DND-41 (cell line): ENCODE results near the gene MLYCD.

Source experiments
- ATAC-seq: fragments of 200-7000 bp; cut with Tn5 transposase; 3 replicates; pipeline ENCODE4 v1.9.1; 2021; ENCODE audit warnings: low read depth; ENCODE audit not compliant: insufficient read depth
- DNase-seq: peaks from one replicate; pipeline ENCODE4 v3.0.0-alpha.2; 2020
- H2AFZ ChIP-seq: 2 replicates; pipeline ENCODE4 v1.6.0; 2012; ENCODE audit warnings: low read depth, low read length
- H3K27ac ChIP-seq: 2 replicates; pipeline ENCODE4 v1.5.1; 2012; ENCODE audit warnings: low read length, inconsistent platforms
- H3K27me3 ChIP-seq: fragments of 200-600 bp; sonication (generic); 2 replicates; pipeline ENCODE4 v1.6.0; 2012; ENCODE audit warnings: low read length, mild to moderate bottlenecking, inconsistent platforms; ENCODE audit not compliant: insufficient read depth, poor library complexity
- H3K36me3 ChIP-seq: 2 replicates; pipeline ENCODE4 v1.5.1; 2012; ENCODE audit warnings: low read length, inconsistent platforms; ENCODE audit not compliant: insufficient read depth
- H3K4me1 ChIP-seq: 2 replicates; pipeline ENCODE4 v1.5.1; 2012; ENCODE audit warnings: mild to moderate bottlenecking, low read length; ENCODE audit not compliant: insufficient read depth
- H3K4me2 ChIP-seq: 2 replicates; pipeline ENCODE4 v1.6.0; 2012; ENCODE audit warnings: mild to moderate bottlenecking, moderate library complexity, low read length, inconsistent platforms; ENCODE audit not compliant: insufficient read depth
- H3K4me3 ChIP-seq, 2 experiments: fragments of 200-600 bp in 1 of 2; shearing (Covaris generic) in 1 of 2; 2 replicates each; pipeline ENCODE4 v1.5.1; 2012 to 2016; ENCODE audit warnings: inconsistent platforms in 2 of 2, low read length in 2 of 2, mild to moderate bottlenecking in 2 of 2, low read depth in 1 of 2, moderate library complexity in 1 of 2
- H3K79me2 ChIP-seq: 2 replicates; pipeline ENCODE4 v1.6.0; 2012; ENCODE audit warnings: low read length, inconsistent platforms; ENCODE audit not compliant: insufficient read depth
- H3K9ac ChIP-seq: 2 replicates; pipeline ENCODE4 v1.6.0; 2012; ENCODE audit warnings: low read depth, mild to moderate bottlenecking, inconsistent platforms, low read length, moderate library complexity
- H3K9me3 ChIP-seq: 2 replicates; pipeline ENCODE4 v1.5.1; 2012; ENCODE audit warnings: low read length, moderate library complexity, mild to moderate bottlenecking, inconsistent platforms; ENCODE audit not compliant: insufficient read depth, severe bottlenecking
- H4K20me1 ChIP-seq: 2 replicates; pipeline ENCODE4 v1.6.0; 2012; ENCODE audit warnings: low read length; ENCODE audit not compliant: insufficient read depth
- EZH2 ChIP-seq: IDR thresholded peaks from 3 replicates; pipeline ENCODE4 v1.6.1; 2012; ENCODE audit warnings: borderline replicate concordance, low read depth, mild to moderate bottlenecking, moderate library complexity, low read length, inconsistent platforms; ENCODE audit not compliant: severe bottlenecking
- TF ChIP-seq, protein P1 (sequence below): IDR thresholded peaks from 2 replicates; pipeline ENCODE4 v1.5.1; 2012; ENCODE audit warnings: borderline replicate concordance, low read length, moderate library complexity, mild to moderate bottlenecking; ENCODE audit not compliant: poor library complexity, severe bottlenecking; ENCODE audit errors: extremely low read depth

MLYCD gene

DNA sequence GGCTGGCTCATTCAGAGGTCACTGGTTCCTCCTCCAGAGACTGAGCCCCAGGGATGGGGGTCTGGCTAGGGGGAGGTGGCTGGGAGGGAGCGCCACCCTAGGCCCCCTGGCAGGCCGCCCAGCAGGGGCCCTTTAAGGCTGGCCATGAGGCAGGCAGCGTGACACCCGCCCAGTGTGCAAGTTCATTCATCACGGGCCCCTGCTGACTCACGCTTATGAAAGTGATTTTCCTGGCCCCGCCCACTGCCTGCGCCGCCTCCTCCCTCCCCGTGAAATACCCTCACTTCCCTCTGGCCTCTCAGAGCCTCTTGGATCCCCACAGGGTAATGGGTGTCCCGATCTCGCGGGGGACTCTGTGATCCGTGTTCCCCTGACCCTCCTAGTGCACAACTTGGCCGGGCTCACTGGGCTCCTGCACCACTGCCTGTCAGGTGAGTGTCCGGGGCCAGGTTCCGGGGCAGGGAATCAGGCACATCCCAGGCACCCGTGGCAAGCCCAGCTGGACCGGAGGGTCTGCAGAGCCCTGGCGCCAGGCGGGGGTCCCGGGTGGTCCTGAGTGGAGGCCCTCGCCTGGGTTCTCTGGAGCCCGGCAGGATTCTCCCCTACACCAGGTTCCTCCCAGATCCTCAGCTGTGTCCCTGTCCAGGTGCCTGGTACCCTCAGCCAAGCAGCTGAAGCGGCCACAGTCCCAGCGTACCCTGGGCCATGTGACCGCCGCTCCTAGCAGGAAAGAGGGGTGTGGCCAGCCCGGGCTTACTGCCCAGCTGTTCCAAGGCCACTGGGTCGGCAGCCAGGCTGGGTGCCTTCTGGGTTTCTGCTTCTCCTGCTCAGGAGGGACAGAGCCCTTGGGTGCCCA lies 54.3 kb downstream of the MLYCD start, which contains the start of gene OSGIN1:
OSGIN1 (plus strand) TSS at position 301 of the 856 bp plus-strand sequence. CDS start 4,432 bp downstream, outside the sequence.
- no peaks in the 10 kb centered on the region for H3K36me3 ChIP-seq
- H3K27me3 ChIP-seq = peaks cover 7% of the 10 kb centered on the region
- ATAC-seq = peak; percentile 84
- no peaks in the 10 kb centered on the region for H4K20me1 ChIP-seq
- H3K4me3 ChIP-seq = no peak within 1 kb of the TSS
- no peak within 1 kb of the TSS for H3K9ac ChIP-seq
- TF ChIP-seq, protein P1, sequence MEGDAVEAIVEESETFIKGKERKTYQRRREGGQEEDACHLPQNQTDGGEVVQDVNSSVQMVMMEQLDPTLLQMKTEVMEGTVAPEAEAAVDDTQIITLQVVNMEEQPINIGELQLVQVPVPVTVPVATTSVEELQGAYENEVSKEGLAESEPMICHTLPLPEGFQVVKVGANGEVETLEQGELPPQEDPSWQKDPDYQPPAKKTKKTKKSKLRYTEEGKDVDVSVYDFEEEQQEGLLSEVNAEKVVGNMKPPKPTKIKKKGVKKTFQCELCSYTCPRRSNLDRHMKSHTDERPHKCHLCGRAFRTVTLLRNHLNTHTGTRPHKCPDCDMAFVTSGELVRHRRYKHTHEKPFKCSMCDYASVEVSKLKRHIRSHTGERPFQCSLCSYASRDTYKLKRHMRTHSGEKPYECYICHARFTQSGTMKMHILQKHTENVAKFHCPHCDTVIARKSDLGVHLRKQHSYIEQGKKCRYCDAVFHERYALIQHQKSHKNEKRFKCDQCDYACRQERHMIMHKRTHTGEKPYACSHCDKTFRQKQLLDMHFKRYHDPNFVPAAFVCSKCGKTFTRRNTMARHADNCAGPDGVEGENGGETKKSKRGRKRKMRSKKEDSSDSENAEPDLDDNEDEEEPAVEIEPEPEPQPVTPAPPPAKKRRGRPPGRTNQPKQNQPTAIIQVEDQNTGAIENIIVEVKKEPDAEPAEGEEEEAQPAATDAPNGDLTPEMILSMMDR = no peak
- no peak for TF ChIP-seq EZH2
- H3K4me2 ChIP-seq = peak within 1 kb of the TSS; percentile 53
- H3K27ac ChIP-seq = no peak within 1 kb of the TSS
- H2AFZ ChIP-seq = peak within 1 kb of the TSS; percentile 48; the same call in 1 of the 2 replicates
- DNase-seq = peak; percentile 74
- H3K79me2 ChIP-seq = no peaks in the 10 kb centered on the region
- no peaks in the 10 kb centered on the region for H3K9me3 ChIP-seq
- H3K4me1 ChIP-seq = peaks cover 11% of the 10 kb centered on the region

DNA sequence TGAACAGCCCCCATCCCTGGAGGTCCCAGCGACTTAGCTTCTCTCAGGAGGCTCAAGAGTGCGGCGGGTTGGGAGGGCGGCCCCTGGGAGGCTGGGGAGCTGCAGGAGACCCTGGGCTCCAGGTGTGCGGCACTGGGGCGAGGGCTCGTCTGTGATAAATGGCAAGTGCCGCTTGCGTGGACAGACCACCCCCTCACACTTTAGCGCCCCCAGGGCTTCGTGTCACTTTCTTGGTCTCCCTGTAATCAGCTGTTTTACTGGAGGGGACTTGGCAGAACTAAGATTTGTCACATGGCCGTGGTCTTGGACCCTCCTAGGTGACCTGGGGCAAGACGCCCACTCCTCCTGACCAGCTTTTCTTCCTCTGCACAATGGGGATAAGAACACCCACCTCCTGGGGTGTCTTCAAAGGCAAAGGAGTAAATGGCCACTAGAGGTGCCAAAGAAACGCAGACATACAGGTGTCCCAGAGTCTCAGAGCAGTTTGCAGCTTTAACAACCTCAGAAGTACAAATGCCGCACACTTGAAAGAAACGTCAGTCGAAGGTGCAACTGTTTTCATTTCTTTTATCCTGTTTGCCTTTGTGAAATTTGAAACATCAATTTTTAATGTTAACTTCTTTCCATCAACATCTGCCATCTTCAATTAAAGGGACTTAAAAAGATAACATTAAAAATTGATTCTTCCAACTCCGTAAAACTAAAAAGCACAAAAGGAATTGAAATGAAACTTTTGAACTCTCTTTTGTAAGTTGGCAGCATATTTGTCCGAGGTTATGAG lies 55.1 kb downstream of the MLYCD start:
- Histone ChIP-seq H3K27ac (no peak overlapping the region), H3K4me1 (peaks cover 11% of the 10 kb centered on the region), H3K4me2 (no peak overlapping the region), H3K4me3 (no peak overlapping the region), H4K20me1 (no peaks in the 10 kb centered on the region), H3K36me3 (no peaks in the 10 kb centered on the region), H3K27me3 (peaks cover 7% of the 10 kb centered on the region), H3K9ac (no peak overlapping the region), H3K79me2 (no peaks in the 10 kb centered on the region), H2AFZ (no peak overlapping the region), H3K9me3 (no peaks in the 10 kb centered on the region)
- DNase-seq (peak; percentile 37), ATAC-seq (peak; percentile 54)
- TF ChIP-seq EZH2 = no peak
- TF ChIP-seq, protein P1 = peak; percentile 62

DNA sequence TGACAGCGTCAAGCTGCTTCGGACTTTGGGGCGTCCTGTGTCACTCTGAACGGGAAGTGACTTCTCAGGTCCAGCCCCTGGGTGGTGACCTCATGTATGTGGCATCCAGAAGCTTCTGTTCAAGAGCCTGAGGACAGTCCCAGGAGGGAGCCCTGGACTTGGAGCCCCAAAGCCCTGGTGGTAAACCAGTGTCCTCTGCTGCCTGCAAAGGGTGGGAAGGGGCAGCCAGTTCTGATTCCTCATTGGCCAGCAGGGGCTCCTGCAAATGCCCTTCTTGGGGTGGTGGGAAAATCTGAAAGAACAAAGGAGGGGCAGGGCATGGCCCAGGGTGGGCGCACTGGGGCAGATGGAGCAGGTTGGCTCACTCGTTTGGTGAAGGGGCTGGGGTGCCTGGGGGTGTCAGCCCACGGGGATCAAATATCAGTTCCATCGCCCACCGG lies 55.7 kb downstream of the MLYCD start:
- DNase-seq (no peak), ATAC-seq (no peak)
- H3K4me2 ChIP-seq = no peak overlapping the region
- peaks cover 7% of the 10 kb centered on the region for H3K27me3 ChIP-seq
- no peaks in the 10 kb centered on the region for H3K9me3 ChIP-seq
- H3K4me3 ChIP-seq = no peak overlapping the region
- H3K27ac ChIP-seq = no peak overlapping the region
- no peaks in the 10 kb centered on the region for H4K20me1 ChIP-seq
- no peak for TF ChIP-seq EZH2
- TF ChIP-seq, protein P1 = no peak
- no peak overlapping the region for H3K9ac ChIP-seq
- no peaks in the 10 kb centered on the region for H3K79me2 ChIP-seq
- no peak overlapping the region for H2AFZ ChIP-seq
- peaks cover 11% of the 10 kb centered on the region for H3K4me1 ChIP-seq
- no peaks in the 10 kb centered on the region for H3K36me3 ChIP-seq
